Sigmoid colon (tissue), 7 donors: ENCODE measurements around the gene FAM135A. TPM values are rescaled to one million over a fixed set of nuclear protein-coding genes. Genes with fewer than 3 reads are reported as not detected.
"Not testable (repeated sequence)": the region's sequence is repeated elsewhere in the genome, so short reads cannot be mapped to it uniquely, and the experiment has no call there.

ENCODE experiments used
- DNase-seq: peaks from one replicate; pipeline ENCODE4 v3.0.0-alpha.2; 2019
- H3K27ac ChIP-seq, 4 donors: fragments of 200-600 bp; sonication (generic); one replicate each; pipeline ENCODE4 v1.5.1; 2016 to 2019; ENCODE audit warnings: mild to moderate bottlenecking in 1 of 4
- H3K27me3 ChIP-seq, 3 donors: fragments of 200-600 bp; sonication (generic); one replicate each; pipeline ENCODE4 v1.5.1; 2019; ENCODE audit warnings: mild to moderate bottlenecking in 1 of 3
- H3K36me3 ChIP-seq, 4 donors: fragments of 200-600 bp; sonication (generic); one replicate each; pipeline ENCODE4 v1.5.1; 2016 to 2019
- H3K4me1 ChIP-seq, 4 donors: fragments of 200-600 bp; sonication (generic); one replicate each; pipeline ENCODE4 v1.5.1; 2017 to 2019
- H3K4me3 ChIP-seq, 4 donors: fragments of 200-600 bp; sonication (generic); one replicate each; pipeline ENCODE4 v1.5.1; 2017 to 2019; ENCODE audit warnings: mild to moderate bottlenecking in 2 of 4, moderate library complexity in 1 of 4
- H3K9me3 ChIP-seq, 4 donors: fragments of 200-600 bp in 3 of 4; sonication (generic) in 3 of 4; one replicate each; pipeline versions ENCODE4 v1.5.1 to v1.6.1; 2013 to 2019
- CTCF ChIP-seq, 4 experiments: fragments of 450-650 bp in 3 of 4; fragments of 200-600 bp in 1 of 4; IDR thresholded peaks; one replicate each; pipeline ENCODE4 v1.5.1; 2016 to 2019; ENCODE audit warnings: antibody characterized with exemption in 4 of 4, mild to moderate bottlenecking in 3 of 4, moderate library complexity in 2 of 4
- EP300 ChIP-seq, 4 donors: sonication (generic); formaldehyde crosslinking; IDR thresholded peaks; one replicate each; pipeline ENCODE4 v1.6.1; 2017; ENCODE audit warnings: antibody characterized with exemption in 4 of 4
- POLR2A ChIP-seq, 2 donors: fragments of 450-650 bp; IDR thresholded peaks; one replicate each; pipeline ENCODE4 v1.6.1; 2016; ENCODE audit warnings: antibody characterized with exemption in 2 of 2, mild to moderate bottlenecking in 2 of 2, moderate library complexity in 2 of 2
- POLR2AphosphoS5 ChIP-seq, 4 donors: sonication (generic); formaldehyde crosslinking; IDR thresholded peaks; one replicate each; pipeline ENCODE4 v1.6.1; 2017; ENCODE audit warnings: antibody characterized with exemption in 4 of 4
- WGBS, 2 donors: extraction: QIAGEN DNeasy Blood & Tissue Kit; methylation state at CpG; one replicate each; pipeline ENCODE4 v1.1.7; 2013; 5-methylcytosine and 5-hydroxymethylcytosine counted together
- intact Hi-C: fragments of 100-400 bp; cut with DNase I; formaldehyde crosslinking; loops from one replicate; pipeline ENCODE4 v1.15.1; 2023
- polyA plus RNA-seq, 3 donors: library from polyadenylated mRNA; stranded (reverse); fragments of 200-250 nt; gene quantifications; one replicate each; pipeline ENCODE4 v1.2.3, GENCODE V29; 2013
- total RNA-seq, 4 donors: library from RNA; depleted of rRNA; stranded (reverse); fragments of >200 nt; gene quantifications; one replicate each; pipeline ENCODE4 v1.1.0, GENCODE V29; 2016
- donor health status: healthy with polysubstance abuse.
- donor health status: Bipolar disorder and iron deficiency.
- donor health status: healthy.

Gene FAM135A
- total and polyA plus RNA-seq, 7 donors = 15.2 to 31.7 (median 27.7) TPM

GRCh38 chr6:70423189-70424134 is 10.2 kb downstream of the FAM135A start:
- intact Hi-C loops = no loop called here

DNA sequence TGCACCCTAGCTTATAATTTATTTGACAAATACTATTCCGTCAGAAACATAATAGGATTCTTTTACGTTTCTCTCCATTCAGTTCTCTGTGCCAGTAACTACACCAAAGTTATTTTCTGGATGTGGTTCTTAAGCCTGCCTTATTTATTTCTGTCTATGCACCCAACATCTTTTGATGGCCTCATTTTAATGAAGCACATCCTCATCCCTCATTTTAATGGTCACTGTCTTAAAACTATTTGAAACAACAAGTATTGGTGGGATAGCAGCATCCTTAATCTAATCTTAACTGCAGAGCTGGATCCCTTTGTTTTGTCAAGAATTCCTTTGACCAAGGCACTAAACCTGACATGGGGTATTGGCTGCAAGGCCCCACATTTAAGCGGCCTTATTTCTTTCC is 11.0 kb downstream of the FAM135A start:
- Histone ChIP-seq H3K4me3 (no peak overlapping the region), H3K9me3 (no peaks in the 10 kb centered on the region), H3K27ac (no peak overlapping the region), H3K4me1 (peaks cover 0 to 7% (median 0%) of the 10 kb centered on the region in 4 donors), H3K36me3 (peaks cover 0 to 45% (median 0%) of the 10 kb centered on the region in 4 donors), H3K27me3 (no peaks in the 10 kb centered on the region)
- WGBS, 2 donors = 84 to 86% methylated on average over 3 of the region's 3 CpGs
- intact Hi-C loops = no loop called here
- TF ChIP-seq EP300 (IDR thresholded peaks at IDR 0.05) (no peak), CTCF (IDR thresholded peaks at IDR 0.05) (no peak), POLR2A (IDR thresholded peaks at IDR 0.05) (no peak), POLR2AphosphoS5 (IDR thresholded peaks at IDR 0.05) (no peak)
- no peak for DNase-seq

More at GRCh38 chr6:70423189-70424134, 10.2 kb downstream of the FAM135A start:
- Histone ChIP-seq H3K36me3 (peaks cover 0 to 42% (median 0%) of the 10 kb centered on the region in 4 donors), H3K9me3 (no peaks in the 10 kb centered on the region), H3K27ac (no peak overlapping the region), H3K27me3 (no peaks in the 10 kb centered on the region), H3K4me1 (peaks cover 0 to 7% (median 0%) of the 10 kb centered on the region in 4 donors), H3K4me3 (no peak overlapping the region)
- DNase-seq = no peak
- 82 to 84% methylated on average over 5 of the region's 5 CpGs for WGBS, 2 donors
- TF ChIP-seq POLR2AphosphoS5 (IDR thresholded peaks at IDR 0.05) = no peak
- TF ChIP-seq POLR2A (IDR thresholded peaks at IDR 0.05) = no peak

DNA sequence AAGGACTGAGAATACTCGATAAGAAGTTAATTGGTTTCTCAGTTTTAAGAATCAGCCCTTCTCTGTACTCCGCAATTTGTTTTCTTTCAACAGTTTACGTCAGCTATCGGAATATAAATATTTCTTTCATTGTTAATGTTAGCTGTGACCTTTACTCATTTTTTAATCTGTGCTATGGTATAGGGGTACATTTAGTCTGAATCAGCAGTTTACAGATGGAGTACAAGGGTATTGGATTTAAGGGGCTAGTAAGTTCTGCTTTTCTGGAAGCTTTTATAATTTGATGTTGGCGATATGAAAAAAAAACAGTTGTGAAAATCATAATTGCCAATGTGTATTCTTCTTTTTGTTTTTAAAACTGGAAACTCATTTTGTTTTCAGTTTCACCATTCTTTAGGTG is 23.0 kb downstream of the FAM135A start:
- TF ChIP-seq CTCF (IDR thresholded peaks at IDR 0.05) = no peak
- no peak for TF ChIP-seq EP300 (IDR thresholded peaks at IDR 0.05)
- Histone ChIP-seq H3K9me3 (no peaks in the 10 kb centered on the region), H3K36me3 (peaks cover 0 to 51% (median 1%) of the 10 kb centered on the region in 4 donors), H3K27ac (no peak overlapping the region), H3K4me1 (no peaks in the 10 kb centered on the region), H3K4me3 (no peak overlapping the region), H3K27me3 (no peaks in the 10 kb centered on the region)
- 87 to 95% methylated on average over 5 of the region's 5 CpGs for WGBS, 2 donors
- no peak for DNase-seq
- intact Hi-C loops = no loop called here

DNA sequence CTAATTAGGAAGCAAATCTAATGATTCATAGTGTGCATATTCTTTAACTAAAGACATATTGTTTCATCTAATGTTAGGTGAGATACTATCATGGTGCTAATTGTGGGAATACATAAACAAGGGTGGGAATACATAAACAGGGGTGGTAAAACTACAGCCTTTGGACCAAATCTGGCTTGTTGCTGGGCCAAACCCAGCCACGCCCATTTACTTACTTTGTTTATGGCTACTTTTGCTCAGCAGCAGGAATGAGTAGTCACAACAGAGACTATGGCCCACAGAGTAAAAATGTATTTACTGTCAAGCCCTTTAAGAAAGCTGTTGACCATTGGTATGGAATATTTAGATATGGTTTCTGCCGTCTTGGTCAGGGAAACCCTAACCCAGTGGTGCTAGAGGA is 31.7 kb downstream of the FAM135A start:
- peaks cover 0 to 14% (median 0%) of the 10 kb centered on the region in 4 donors for H3K36me3 ChIP-seq
- no peak for DNase-seq

GRCh38 chr6:70447343-70448070 is 34.2 kb downstream of the FAM135A start:
- H3K4me3 ChIP-seq, H3K27ac ChIP-seq, H3K36me3 ChIP-seq, H3K4me1 ChIP-seq, H3K27me3 ChIP-seq, intact Hi-C loops, DNase-seq, H3K9me3 ChIP-seq: not testable (repeated sequence)
- WGBS, 2 donors = 95 to 96% methylated on average over 13 of the region's 13 CpGs

More for the DNA sequence above, 31.7 kb downstream of the FAM135A start:
- Histone ChIP-seq H3K4me1 (no peaks in the 10 kb centered on the region), H3K4me3 (no peak overlapping the region), H3K27ac (no peak overlapping the region), H3K9me3 (no peaks in the 10 kb centered on the region), H3K27me3 (no peaks in the 10 kb centered on the region)
- intact Hi-C loops = no loop called here
- no peak for TF ChIP-seq POLR2AphosphoS5 (IDR thresholded peaks at IDR 0.05)
- TF ChIP-seq POLR2A (IDR thresholded peaks at IDR 0.05) = no peak
- TF ChIP-seq CTCF (IDR thresholded peaks at IDR 0.05) = no peak
- TF ChIP-seq EP300 (IDR thresholded peaks at IDR 0.05) = no peak
- WGBS, 2 donors = 60 to 70% methylated on average over 2 of the region's 2 CpGs

DNA sequence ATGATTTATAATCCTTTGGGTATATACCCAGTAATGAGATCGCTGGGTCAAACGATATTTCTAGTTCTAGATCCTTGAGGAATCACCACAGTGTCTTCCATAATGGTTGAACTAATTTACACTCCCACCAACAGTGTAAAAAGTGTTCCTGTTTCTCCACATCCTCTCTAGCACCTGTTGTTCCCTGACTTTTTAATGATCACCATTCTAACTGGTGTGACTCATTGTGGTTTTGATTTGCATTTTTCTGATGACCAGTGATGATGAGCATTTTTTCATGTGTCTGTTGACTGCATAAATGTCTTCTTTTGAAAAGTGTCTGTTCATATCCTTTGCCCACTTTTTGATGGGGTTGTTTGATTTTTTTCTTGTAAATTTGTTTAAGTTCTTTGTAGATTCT is 40.6 kb downstream of the FAM135A start:
- H3K27ac ChIP-seq, H3K9me3 ChIP-seq, DNase-seq, H3K27me3 ChIP-seq, intact Hi-C loops, H3K4me1 ChIP-seq, H3K4me3 ChIP-seq: not testable (repeated sequence)
- H3K36me3 ChIP-seq = peaks cover 0 to 15% (median 0%) of the 10 kb centered on the region in 4 donors
- WGBS, 2 donors = 94 to 99% methylated on average over 2 of the region's 2 CpGs
